ENCODE data around the gene CFAP210.
"Not testable (repeated sequence)": the region's sequence is repeated elsewhere in the genome, so short reads cannot be mapped to it uniquely, and the experiment has no call there.

CFAP210 gene

GRCh38 chr2:169707626-169708025, 13.4 kb upstream of the CFAP210 start:
- TF ChIP-seq EZH2 (IDR thresholded peaks at IDR 0.05), result no peak
- TF ChIP-seq POLR2AphosphoS5 (IDR thresholded peaks at IDR 0.05; ENCODE audit: borderline replicate concordance, low read depth, low read length), result no peak
- no peak for TF ChIP-seq FOXP2 (optimal IDR thresholded peaks at IDR 0.05; ENCODE audit: control extremely low read depth, extremely low read length, insufficient read depth)

DNA sequence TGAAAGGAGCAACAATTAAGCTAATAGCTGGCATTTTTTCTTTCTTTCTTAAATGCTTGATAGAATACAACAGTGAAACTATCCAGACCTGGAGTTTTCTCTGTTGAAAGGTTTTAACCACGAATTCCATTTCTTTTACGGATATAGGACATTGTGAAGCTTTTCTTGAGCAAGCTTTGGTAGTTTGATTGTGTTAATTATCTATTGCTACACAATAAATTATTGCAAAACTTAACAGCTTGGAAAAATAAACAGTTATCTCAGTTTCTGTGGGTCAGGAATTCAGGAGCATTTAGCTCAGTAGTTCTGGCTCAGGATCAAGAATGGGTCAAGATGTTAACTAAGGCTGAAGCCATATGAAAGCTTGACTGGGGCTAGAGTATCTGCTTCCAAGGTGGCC, 11.7 kb upstream of the CFAP210 start:
- H3K9ac ChIP-seq (ENCODE audit: insufficient read length), result no peak overlapping the region
- DNase-seq (ENCODE audit: low read depth, low spot score), result no peak
- no peaks in the 10 kb centered on the region for H3K9me3 ChIP-seq (ENCODE audit: low read depth, low read length)
- no peak overlapping the region for H3K4me3 ChIP-seq
- H3K36me3 ChIP-seq (ENCODE audit: insufficient read depth, low read length), result peaks cover 7% of the 10 kb centered on the region; the same call in 1 of the 2 replicates
- TF ChIP-seq EZH2 (IDR thresholded peaks at IDR 0.05), result no peak
- TF ChIP-seq FOXP2 (optimal IDR thresholded peaks at IDR 0.05; ENCODE audit: control extremely low read depth, extremely low read length, insufficient read depth), result no peak
- no peak for TF ChIP-seq POLR2AphosphoS5 (IDR thresholded peaks at IDR 0.05; ENCODE audit: borderline replicate concordance, low read depth, low read length)
- H3K27ac ChIP-seq, result peak overlapping the region; percentile 63

More at GRCh38 chr2:169707626-169708025, 13.4 kb upstream of the CFAP210 start:
- Histone ChIP-seq H3K27ac (no peak overlapping the region), H3K9me3 (ENCODE audit: low read depth, low read length) (no peaks in the 10 kb centered on the region), H3K36me3 (ENCODE audit: insufficient read depth, low read length) (peaks cover 3% of the 10 kb centered on the region; the same call in 1 of the 2 replicates), H3K4me3 (no peak overlapping the region), H3K9ac (ENCODE audit: insufficient read length) (no peak overlapping the region)
- no peak for DNase-seq (ENCODE audit: low read depth, low spot score)

GRCh38 chr2:169704160-169704708, 10.0 kb upstream of the CFAP210 start:
- no peak for DNase-seq (ENCODE audit: low read depth, low spot score)
- no peak overlapping the region for H3K4me3 ChIP-seq
- no peak for TF ChIP-seq POLR2AphosphoS5 (IDR thresholded peaks at IDR 0.05; ENCODE audit: borderline replicate concordance, low read depth, low read length)
- no peak for TF ChIP-seq FOXP2 (optimal IDR thresholded peaks at IDR 0.05; ENCODE audit: control extremely low read depth, extremely low read length, insufficient read depth)
- TF ChIP-seq EZH2 (IDR thresholded peaks at IDR 0.05), result no peak

GRCh38 chr2:169702996-169703395, 8.8 kb upstream of the CFAP210 start:
- H3K9me3 ChIP-seq (ENCODE audit: low read depth, low read length), result no peaks in the 10 kb centered on the region

More at GRCh38 chr2:169704160-169704708, 10.0 kb upstream of the CFAP210 start:
- no peak overlapping the region for H3K9ac ChIP-seq (ENCODE audit: insufficient read length)
- peaks cover 10% of the 10 kb centered on the region; the same call in 1 of the 2 replicates for H3K36me3 ChIP-seq (ENCODE audit: insufficient read depth, low read length)
- no peak overlapping the region for H3K27ac ChIP-seq
- H3K9me3 ChIP-seq (ENCODE audit: low read depth, low read length), result no peaks in the 10 kb centered on the region

GRCh38 chr2:169699173-169699572, 5.0 kb upstream of the CFAP210 start:
- not testable (repeated sequence) for DNase-seq (ENCODE audit: low read depth, low spot score); H3K27ac ChIP-seq; H3K9me3 ChIP-seq (ENCODE audit: low read depth, low read length); H3K4me3 ChIP-seq; H3K9ac ChIP-seq (ENCODE audit: insufficient read length)
- H3K36me3 ChIP-seq (ENCODE audit: insufficient read depth, low read length), result peaks cover 25% of the 10 kb centered on the region; the same call in 1 of the 2 replicates

More at GRCh38 chr2:169702996-169703395, 8.8 kb upstream of the CFAP210 start:
- no peak for DNase-seq (ENCODE audit: low read depth, low spot score)
- Histone ChIP-seq H3K36me3 (ENCODE audit: insufficient read depth, low read length) (peaks cover 17% of the 10 kb centered on the region; the same call in 1 of the 2 replicates), H3K27ac (no peak overlapping the region), H3K9ac (ENCODE audit: insufficient read length) (no peak overlapping the region), H3K4me3 (no peak overlapping the region)
- TF ChIP-seq EZH2 (IDR thresholded peaks at IDR 0.05) (no peak), POLR2AphosphoS5 (IDR thresholded peaks at IDR 0.05; ENCODE audit: borderline replicate concordance, low read depth, low read length) (no peak), FOXP2 (optimal IDR thresholded peaks at IDR 0.05; ENCODE audit: control extremely low read depth, extremely low read length, insufficient read depth) (no peak)

- DNase-seq (ENCODE audit: low read depth, low spot score), result no peak
- Histone ChIP-seq H3K36me3 (ENCODE audit: insufficient read depth, low read length) (peaks cover 25% of the 10 kb centered on the region; the same call in 1 of the 2 replicates), H3K9ac (ENCODE audit: insufficient read length) (no peak overlapping the region), H3K27ac (no peak overlapping the region), H3K9me3 (ENCODE audit: low read depth, low read length) (no peaks in the 10 kb centered on the region), H3K4me3 (no peak overlapping the region)
- TF ChIP-seq POLR2AphosphoS5 (IDR thresholded peaks at IDR 0.05; ENCODE audit: borderline replicate concordance, low read depth, low read length) (no peak), EZH2 (IDR thresholded peaks at IDR 0.05) (no peak), FOXP2 (optimal IDR thresholded peaks at IDR 0.05; ENCODE audit: control extremely low read depth, extremely low read length, insufficient read depth) (no peak)
Measured at GRCh38 chr2:169696381-169696780, 2.2 kb upstream of the CFAP210 start.

DNA sequence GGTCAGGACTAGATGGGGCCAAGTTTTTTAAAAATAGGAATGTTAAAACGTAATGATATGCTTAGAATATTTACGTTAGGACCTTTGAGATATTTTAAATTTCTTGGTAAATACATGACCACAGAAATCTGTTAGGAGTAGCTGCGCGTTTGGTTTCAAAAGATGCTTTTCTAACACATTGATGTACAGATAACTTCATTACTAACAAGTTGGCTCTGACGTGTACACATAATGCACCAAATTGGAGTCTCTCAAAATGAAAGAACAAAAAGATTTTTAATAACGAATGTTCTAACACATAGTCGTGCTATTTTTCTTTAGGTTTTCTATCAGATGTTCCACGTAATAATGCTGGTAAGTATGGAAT, 672 bp upstream of the CFAP210 start:
- TF ChIP-seq FOXP2 (optimal IDR thresholded peaks at IDR 0.05; ENCODE audit: control extremely low read depth, extremely low read length, insufficient read depth) (no peak), EZH2 (IDR thresholded peaks at IDR 0.05) (no peak), POLR2AphosphoS5 (IDR thresholded peaks at IDR 0.05; ENCODE audit: borderline replicate concordance, low read depth, low read length) (no peak)
- DNase-seq (ENCODE audit: low read depth, low spot score), result no peak
- Histone ChIP-seq H3K9ac (ENCODE audit: insufficient read length) (peak overlapping the region; percentile 83), H3K9me3 (ENCODE audit: low read depth, low read length) (no peaks in the 10 kb centered on the region), H3K27ac (peak overlapping the region; percentile 5; the same call in 1 of the 2 replicates), H3K36me3 (ENCODE audit: insufficient read depth, low read length) (peaks cover 19% of the 10 kb centered on the region; the same call in 1 of the 2 replicates), H3K4me3 (peak overlapping the region; percentile 86)

DNA sequence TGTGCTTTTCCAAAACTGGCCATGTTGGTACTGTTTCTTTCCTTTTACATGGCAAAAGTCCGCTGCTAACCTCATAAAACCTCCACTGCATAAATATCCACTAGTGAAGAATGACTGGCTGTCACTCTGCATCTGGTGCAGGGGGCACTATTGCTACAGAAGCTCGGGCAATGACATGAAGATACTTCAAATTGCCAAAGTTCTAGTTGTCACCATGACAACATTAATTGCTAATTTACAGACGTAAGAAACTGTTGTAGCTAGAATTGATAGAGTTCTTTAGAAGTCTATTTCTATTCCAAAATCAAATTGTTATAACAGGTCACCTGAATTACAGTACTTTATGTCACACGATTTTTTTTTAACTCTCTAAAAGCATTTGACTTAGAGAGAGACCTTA, 845 bp downstream of the CFAP210 start:
- TF ChIP-seq FOXP2 (optimal IDR thresholded peaks at IDR 0.05; ENCODE audit: control extremely low read depth, extremely low read length, insufficient read depth) (no peak), EZH2 (IDR thresholded peaks at IDR 0.05) (no peak), POLR2AphosphoS5 (IDR thresholded peaks at IDR 0.05; ENCODE audit: borderline replicate concordance, low read depth, low read length) (no peak)
- Histone ChIP-seq H3K9ac (ENCODE audit: insufficient read length) (no peak overlapping the region), H3K27ac (no peak overlapping the region), H3K4me3 (peak overlapping the region; percentile 86), H3K36me3 (ENCODE audit: insufficient read depth, low read length) (peaks cover 11% of the 10 kb centered on the region; the same call in 1 of the 2 replicates), H3K9me3 (ENCODE audit: low read depth, low read length) (no peaks in the 10 kb centered on the region)
- no peak for DNase-seq (ENCODE audit: low read depth, low spot score)

DNA sequence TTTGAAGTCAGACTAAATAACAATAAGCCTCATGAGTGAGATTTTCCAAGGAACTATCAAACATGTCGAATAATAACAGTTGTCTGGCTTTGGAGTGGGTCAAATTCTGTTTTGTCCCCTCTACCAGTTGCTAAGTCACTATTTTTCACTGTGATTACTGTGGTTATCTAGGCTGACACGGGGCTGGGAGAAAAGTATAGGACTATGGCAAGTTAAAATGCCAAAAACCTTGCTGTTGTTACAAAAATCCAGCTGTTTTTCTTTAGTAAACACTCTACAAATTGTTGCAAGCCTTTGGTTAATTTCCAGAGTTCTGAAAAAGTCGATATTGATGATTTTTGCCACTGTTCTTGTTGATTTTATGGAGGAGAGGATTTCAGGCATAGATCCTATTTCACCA, 1.5 kb downstream of the CFAP210 start:
- Histone ChIP-seq H3K36me3 (ENCODE audit: insufficient read depth, low read length) (peaks cover 5% of the 10 kb centered on the region; the same call in 1 of the 2 replicates), H3K9ac (ENCODE audit: insufficient read length) (no peak overlapping the region), H3K4me3 (no peak overlapping the region), H3K9me3 (ENCODE audit: low read depth, low read length) (no peaks in the 10 kb centered on the region), H3K27ac (no peak overlapping the region)
- DNase-seq (ENCODE audit: low read depth, low spot score), result no peak
- TF ChIP-seq FOXP2 (optimal IDR thresholded peaks at IDR 0.05; ENCODE audit: control extremely low read depth, extremely low read length, insufficient read depth) (no peak), POLR2AphosphoS5 (IDR thresholded peaks at IDR 0.05; ENCODE audit: borderline replicate concordance, low read depth, low read length) (no peak), EZH2 (IDR thresholded peaks at IDR 0.05) (no peak)
